GM11168 (cell line): Measurements from ENCODE around the gene CCND3.

Experiments used
- in situ Hi-C: fragments of 300-500 bp; cut with MboI; formaldehyde crosslinking; loops from one replicate; pipeline ENCODE4 v1.12.0; 2022; ENCODE audit warnings: low sequenced_read_pairs; ENCODE audit not compliant: unreplicated experiment

Gene CCND3

GRCh38 chr6:41927253-41927652 lies 14.4 kb downstream of the CCND3 start:
- in situ Hi-C loops: no loop called here

- in situ Hi-C loops: loop anchor here (5.0 kb wide), 1 partner anchor 125 kb away; no protein-coding TSS in a partner anchor
Measured at GRCh38 chr6:41922154-41922553, 19.5 kb downstream of the CCND3 start.

GRCh38 chr6:41921712-41921998 lies 20.0 kb downstream of the CCND3 start:
- in situ Hi-C loops: loop anchor here (5.0 kb wide), 1 partner anchor 126 kb away; no protein-coding TSS in a partner anchor

GRCh38 chr6:41920921-41921711 lies 20.5 kb downstream of the CCND3 start, which contains the start of the genes BYSL and MED20:
Gene BYSL (plus strand): TSS chr6:41921499. CDS start chr6:41921563, 64 bp downstream.
Gene MED20 (minus strand): TSS chr6:41921139. CDS start chr6:41921018, 121 bp downstream.
- in situ Hi-C loops: loop anchor here (5.0 kb wide), 1 partner anchor 126 kb away; no protein-coding TSS in a partner anchor

GRCh38 chr6:41917528-41917927 lies 24.1 kb downstream of the CCND3 start:
- in situ Hi-C loops: no loop called here

GRCh38 chr6:41914869-41915530 lies 26.6 kb downstream of the CCND3 start:
- in situ Hi-C loops: no loop called here

- in situ Hi-C loops: no loop called here
Measured at GRCh38 chr6:41914343-41914742, 27.3 kb downstream of the CCND3 start.

GRCh38 chr6:41909727-41910126 lies 31.9 kb downstream of the CCND3 start:
- in situ Hi-C loops: no loop called here

GRCh38 chr6:41901882-41902519 lies 39.6 kb downstream of the CCND3 start:
- in situ Hi-C loops: no loop called here

- in situ Hi-C loops: no loop called here
Measured at GRCh38 chr6:41900861-41901260, 40.7 kb downstream of the CCND3 start.

- in situ Hi-C loops: no loop called here
Measured at GRCh38 chr6:41896281-41896680, 45.3 kb downstream of the CCND3 start.

- in situ Hi-C loops: no loop called here
Measured at GRCh38 chr6:41895300-41896233, 46.0 kb downstream of the CCND3 start, which contains the start of gene USP49. Gene USP49 (minus strand): TSS chr6:41895375. CDS start chr6:41806983, 88,392 bp downstream.

GRCh38 chr6:41894366-41895299 lies 47.0 kb downstream of the CCND3 start:
- in situ Hi-C loops: no loop called here

GRCh38 chr6:41892921-41893564 lies 48.6 kb downstream of the CCND3 start:
- in situ Hi-C loops: no loop called here

GRCh38 chr6:41887331-41887751 lies 54.3 kb downstream of the CCND3 start:
- in situ Hi-C loops: no loop called here

GRCh38 chr6:41885930-41886329 lies 55.7 kb downstream of the CCND3 start:
- in situ Hi-C loops: no loop called here

GRCh38 chr6:41884957-41885356 lies 56.7 kb downstream of the CCND3 start:
- in situ Hi-C loops: no loop called here
